ENCODE results near the gene BRICD5.
A peak's percentile ranks its signal among the peaks of the same experiment; 100 is the strongest.

BRICD5 gene

GRCh38 chr16:2237102-2237482 is 26.4 kb upstream of the BRICD5 start:
- DNase-seq: no peak

DNA sequence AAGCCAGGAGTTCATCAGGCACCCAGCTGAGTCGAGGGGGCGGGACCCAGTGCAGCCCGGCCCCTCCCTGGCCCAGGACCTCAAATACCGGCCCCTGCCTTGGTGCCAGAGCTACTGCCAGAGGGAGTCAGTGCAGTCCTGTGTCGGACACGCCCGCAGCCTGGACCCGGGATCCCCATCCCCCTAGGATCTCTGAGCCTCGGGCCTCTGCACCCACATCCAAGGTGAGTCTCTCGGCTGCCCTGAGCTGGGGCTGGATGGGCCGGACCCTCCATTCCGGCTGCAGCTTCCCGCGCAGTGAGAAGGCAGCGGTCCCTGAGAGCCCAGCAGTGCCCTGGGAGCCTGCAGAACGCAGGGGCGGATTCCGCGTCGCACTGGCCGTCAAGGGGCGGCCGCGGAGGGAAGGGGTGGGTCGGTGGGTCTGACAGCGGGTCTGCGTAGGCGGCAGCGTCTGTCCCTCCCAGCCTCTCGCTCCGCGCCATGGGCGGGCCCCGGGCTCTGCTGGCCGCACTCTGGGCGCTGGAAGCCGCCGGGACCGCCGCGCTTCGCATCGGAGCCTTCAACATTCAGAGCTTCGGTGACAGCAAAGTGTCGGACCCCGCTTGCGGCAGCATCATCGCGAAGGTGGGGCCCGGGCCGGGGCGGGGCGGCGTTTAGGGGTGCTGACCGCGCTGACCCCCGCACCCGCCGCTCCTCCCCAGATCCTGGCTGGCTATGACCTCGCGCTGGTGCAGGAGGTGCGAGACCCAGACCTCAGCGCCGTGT is 25.9 kb upstream of the BRICD5 start, which contains the start of gene DNASE1L2:
Gene DNASE1L2 (plus strand): TSS at position 108 of the 765 bp plus-strand sequence. CDS start 373 bp downstream, at position 481.
- no peak for DNase-seq

GRCh38 chr16:2235695-2236336 is 25.2 kb upstream of the BRICD5 start:
- no peak for DNase-seq

GRCh38 chr16:2235234-2235651 is 24.6 kb upstream of the BRICD5 start:
- no peak for DNase-seq

GRCh38 chr16:2234813-2235170 is 24.1 kb upstream of the BRICD5 start:
- DNase-seq: no peak

DNA sequence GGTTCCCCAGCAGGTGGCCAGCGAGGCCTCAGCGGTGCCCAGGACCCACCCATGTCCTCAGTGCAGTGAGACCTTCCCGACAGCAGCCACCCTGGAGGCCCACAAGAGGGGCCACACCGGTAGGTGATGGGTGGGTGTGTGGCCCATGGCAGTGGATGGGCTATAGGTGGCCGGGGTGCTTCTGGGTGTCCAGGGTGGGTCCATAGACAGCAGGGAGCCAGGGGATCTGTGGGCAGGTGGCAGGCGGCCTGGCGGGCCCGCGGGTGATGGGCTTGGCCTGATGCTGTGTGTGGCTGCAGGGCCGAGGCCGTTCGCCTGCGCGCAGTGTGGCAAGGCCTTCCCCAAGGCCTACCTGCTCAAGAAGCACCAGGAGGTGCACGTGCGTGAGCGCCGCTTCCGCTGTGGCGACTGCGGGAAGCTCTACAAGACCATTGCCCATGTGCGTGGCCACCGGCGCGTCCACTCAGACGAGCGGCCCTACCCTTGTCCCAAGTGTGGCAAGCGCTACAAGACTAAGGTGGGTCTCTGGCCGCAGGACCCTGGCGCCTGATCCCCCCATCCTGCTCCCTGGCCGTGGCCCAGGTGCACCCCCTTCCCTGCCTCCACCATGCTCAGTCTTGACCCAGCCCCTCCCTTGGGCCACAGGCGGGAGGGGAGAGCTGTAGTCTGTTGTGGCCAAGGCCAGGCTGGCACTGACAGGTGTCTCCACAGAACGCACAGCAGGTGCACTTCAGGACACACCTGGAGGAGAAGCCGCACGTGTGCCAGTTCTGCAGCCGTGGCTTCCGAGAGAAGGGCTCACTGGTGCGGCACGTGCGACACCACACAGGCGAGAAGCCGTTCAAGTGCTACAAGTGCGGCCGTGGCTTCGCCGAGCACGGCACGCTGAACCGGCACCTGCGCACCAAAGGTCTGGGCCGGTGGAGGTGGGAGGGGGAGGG is 23.5 kb upstream of the BRICD5 start:
- DNase-seq: no peak

DNA sequence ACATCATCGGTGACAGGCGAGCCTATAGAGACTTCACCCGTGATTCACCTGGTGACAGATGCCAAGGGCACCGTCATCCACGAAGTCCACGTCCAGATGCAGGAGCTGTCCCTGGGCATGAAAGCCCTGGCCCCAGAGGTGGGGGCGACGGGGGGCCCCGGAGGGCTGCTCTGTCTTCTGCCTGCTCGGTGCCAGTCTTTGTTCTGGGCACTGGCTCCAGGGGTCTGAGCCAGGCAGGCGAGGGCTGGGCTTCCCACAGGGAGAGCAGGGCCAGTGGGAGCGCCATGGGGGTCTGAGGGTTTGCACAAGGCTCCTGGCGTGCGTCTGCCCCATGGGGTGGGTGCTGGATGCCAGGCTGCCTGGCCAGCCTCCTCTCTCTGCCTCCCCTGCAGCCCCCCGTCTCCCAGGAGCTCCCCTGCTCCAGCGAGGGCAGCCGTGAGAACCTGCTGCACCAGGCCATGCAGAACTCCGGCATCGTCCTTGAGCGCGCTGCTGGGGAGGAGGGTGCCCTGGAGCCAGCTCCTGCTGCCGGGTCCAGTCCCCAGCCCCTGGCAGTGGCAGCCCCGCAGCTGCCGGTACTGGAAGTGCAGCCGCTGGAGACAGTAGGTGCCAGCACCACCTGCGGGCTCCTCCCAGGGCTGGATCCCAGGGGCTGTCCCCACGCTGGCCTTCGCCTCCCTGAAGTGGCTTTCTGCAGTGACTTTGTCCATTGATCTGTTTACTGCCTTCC is 22.5 kb upstream of the BRICD5 start:
- no peak for DNase-seq

DNA sequence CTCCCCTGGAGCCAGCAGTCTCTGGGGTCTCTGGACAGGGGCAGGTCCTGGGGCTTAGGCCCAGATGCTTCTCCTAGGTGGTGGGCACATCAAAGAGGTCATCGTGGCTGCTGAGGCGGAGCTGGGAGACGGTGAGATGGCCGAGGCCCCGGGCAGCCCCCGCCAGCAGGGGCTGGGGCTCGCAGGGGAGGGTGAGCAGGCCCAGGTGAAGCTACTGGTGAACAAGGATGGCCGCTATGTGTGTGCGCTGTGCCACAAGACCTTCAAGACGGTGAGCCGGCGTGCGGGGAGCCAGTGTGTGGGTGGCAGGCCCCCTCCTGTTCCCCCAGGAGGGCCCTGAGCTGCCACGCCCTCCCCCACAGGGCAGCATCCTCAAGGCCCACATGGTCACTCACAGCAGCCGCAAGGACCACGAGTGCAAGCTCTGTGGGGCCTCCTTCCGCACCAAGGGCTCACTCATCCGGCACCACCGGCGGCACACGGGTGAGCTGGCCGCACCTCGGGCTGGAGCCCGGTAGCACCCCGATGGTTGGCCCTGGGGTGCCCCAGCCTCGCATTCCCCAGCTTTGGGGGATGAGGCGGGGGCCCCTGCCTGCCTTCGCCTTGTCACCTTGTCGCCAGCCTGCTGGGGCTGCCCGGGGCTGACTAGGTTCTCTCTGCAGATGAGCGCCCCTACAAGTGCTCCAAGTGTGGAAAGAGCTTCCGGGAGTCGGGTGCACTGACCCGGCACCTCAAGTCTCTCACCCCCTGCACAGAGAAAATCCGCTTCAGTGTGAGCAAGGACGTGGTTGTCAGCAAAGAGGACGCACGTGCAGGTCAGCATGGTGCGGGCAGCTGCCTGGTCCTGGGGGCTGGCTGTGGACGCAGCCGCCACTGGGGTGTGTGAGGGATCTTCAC is 21.7 kb upstream of the BRICD5 start:
- no peak for DNase-seq

- DNase-seq: no peak
Observed at GRCh38 chr16:2231016-2231931, 20.6 kb upstream of the BRICD5 start.

- DNase-seq: no peak
Observed at GRCh38 chr16:2230376-2230775, 19.7 kb upstream of the BRICD5 start.

DNA sequence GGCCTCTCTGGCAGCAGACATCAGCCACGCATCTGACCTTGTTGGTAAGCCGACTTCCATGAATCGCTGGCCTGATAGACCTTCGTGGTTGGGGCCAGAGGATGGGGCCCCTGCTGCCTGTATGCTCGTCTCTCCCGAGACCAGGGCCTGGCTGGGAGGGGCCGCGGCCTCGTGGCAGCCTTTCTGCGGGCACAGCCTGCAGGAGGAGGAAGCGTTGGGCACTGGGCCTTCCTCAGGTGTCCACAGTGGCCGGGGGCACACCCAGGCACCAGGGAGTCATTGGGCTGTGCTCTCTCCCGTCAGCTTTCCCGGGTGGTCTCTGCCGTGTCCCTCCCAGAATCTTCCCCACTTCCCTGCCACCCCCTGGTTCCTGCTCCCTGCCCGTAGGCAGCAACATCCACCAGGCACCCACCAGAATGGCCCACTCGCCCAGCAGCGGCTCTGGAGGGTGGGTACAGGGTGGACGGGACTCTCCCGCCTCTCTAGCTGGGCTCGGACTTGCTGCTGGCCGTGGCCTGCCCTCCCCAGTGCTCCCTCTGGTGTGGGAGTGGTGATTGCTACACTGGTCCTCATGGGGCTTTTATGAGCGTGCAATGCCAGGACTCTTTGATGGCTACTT is 19.1 kb upstream of the BRICD5 start:
- DNase-seq: no peak

DNA sequence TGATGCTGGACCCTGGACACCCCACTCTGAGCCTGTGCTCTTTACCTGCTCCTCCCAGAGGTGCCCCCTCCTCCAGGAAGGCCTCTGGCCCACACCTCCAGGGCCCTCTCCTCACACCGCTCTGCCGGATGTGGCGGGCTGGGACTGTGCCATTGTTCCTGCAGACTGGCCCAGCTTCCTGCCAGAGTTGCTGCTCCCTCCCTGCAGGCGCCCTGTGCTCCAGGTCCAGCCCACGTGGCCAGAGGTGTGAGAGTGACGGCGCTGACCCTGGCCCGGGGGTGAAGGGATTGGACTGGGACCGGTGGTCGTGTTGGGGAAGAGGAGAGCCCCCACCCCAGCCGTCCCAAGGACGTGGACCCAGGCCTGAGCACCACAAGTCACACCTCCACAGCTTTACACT is 18.4 kb upstream of the BRICD5 start:
- no peak for DNase-seq

- no peak for DNase-seq
Observed at GRCh38 chr16:2228161-2228824, 17.6 kb upstream of the BRICD5 start.

GRCh38 chr16:2226918-2227317 is 16.3 kb upstream of the BRICD5 start:
- no peak for DNase-seq

- no peak for DNase-seq
Observed at GRCh38 chr16:2226245-2226793, 15.7 kb upstream of the BRICD5 start.

DNA sequence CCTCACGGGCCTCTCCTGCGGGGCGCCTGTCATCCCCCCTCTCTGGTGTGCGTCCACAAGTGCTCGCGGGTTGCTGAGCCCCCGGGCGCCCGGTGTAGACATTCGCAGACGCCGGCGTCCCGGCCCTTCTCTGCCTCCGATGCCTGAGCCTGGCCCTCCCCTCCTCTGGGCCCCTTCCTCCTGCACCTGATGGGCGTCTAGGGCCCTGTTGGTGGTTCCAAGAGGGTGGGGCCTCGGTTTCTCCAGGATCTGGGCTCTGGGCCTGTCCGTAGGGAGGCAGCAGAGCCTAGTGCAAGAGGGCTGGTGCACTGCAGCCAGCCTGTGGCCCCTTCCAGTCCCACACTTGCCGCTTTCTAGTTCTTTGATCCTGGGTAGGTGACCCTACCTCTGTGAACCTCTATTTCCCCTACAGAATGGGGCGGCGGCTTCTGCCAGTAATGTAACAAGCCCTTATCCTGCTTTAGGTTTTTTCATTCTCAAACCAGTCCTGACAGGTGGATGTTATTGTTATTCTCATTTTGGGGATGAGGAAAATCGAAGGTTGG is 13.4 kb upstream of the BRICD5 start:
- peak in 1 of 2 experiments; percentile 4 for DNase-seq

GRCh38 chr16:2223221-2223941 is 12.7 kb upstream of the BRICD5 start, which contains the start of gene E4F1:
Gene E4F1, plus strand, starts transcription at chr16:2223591. Its CDS starts 23 bp downstream, at chr16:2223614.
- peak; percentile 99 for DNase-seq

DNA sequence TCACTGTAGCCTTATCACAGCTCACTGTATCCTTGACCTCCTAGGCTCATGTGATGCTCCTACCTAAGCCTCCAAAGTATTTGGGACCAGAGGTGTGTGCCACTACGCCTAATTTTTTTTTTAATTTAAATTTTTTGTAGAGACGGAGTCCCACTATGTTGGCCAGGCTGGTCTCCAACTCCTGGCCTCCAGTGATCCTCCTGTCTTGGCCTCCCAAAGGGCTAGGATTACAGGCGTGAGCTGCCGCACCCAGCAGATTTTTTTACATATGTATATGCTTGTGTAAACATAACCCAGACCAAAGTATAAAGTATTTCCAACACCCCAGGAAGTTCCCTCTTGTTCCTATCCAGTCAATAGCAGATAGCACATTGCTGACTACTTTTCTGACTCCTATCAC is 5.7 kb upstream of the BRICD5 start:
- DNase-seq: no peak

All from stimulated activated CD4-positive, alpha-beta T cell treated with anti-CD3 and anti-CD28 coated beads, Interleukin-4, amount 100 ng/mL, for 4 hours (primary cell).